K562 (cell line): ENCODE data around the gene GNPTAB. TPM values are rescaled to one million over a fixed set of nuclear protein-coding genes. Genes with fewer than 3 reads are reported as not detected.

ENCODE experiments used
- ARID2 ChIP-seq: fragments of 450-650 bp; IDR thresholded peaks from 2 replicates; pipeline ENCODE4 v1.6.1; 2017; ENCODE audit warnings: antibody characterized with exemption, mild to moderate bottlenecking
- CBFA2T3 ChIP-seq: fragments of 450-650 bp; IDR thresholded peaks from 2 replicates; pipeline ENCODE4 v1.6.1; 2017
- CBX2 ChIP-seq: fragments of 200-600 bp; sonication (generic); IDR thresholded peaks from one replicate; pipeline ENCODE4 v1.6.1; 2012; ENCODE audit warnings: mild to moderate bottlenecking, low read length, inconsistent platforms; ENCODE audit not compliant: insufficient read depth, poor library complexity, severe bottlenecking
- CTCF ChIP-seq, 3 experiments: IDR thresholded peaks in 2 of 3; conservative IDR thresholded peaks in 1 of 3; 2 replicates each; pipeline ENCODE4 v1.5.1; 2011 to 2012; ENCODE audit warnings: low read length in 3 of 3, mild to moderate bottlenecking in 3 of 3, control low read depth in 2 of 3, improper control_type of control experiment in 1 of 3, inconsistent platforms in 1 of 3, low read depth in 1 of 3, mixed read lengths in 1 of 3, moderate library complexity in 1 of 3; ENCODE audit not compliant: insufficient read depth in 2 of 3
- HEY1 ChIP-seq: fragments of 250-450 bp; sonication (Bioruptor Pico); IDR thresholded peaks from 2 replicates; pipeline ENCODE4 v1.5.0; 2020; ENCODE audit warnings: mild to moderate bottlenecking, moderate library complexity, borderline replicate concordance
- ILK ChIP-seq: fragments of 450-650 bp; IDR thresholded peaks from 2 replicates; pipeline ENCODE4 v1.6.1; 2016; ENCODE audit warnings: missing genetic modification characterization, low read depth, mild to moderate bottlenecking, missing compliant biosample characterization, moderate library complexity, borderline replicate concordance
- NEUROD1 ChIP-seq: fragments of 150-350 bp; IDR thresholded peaks from 2 replicates; pipeline ENCODE4 v1.6.1; 2014; ENCODE audit warnings: borderline replicate concordance, low read length, low read depth; ENCODE audit not compliant: partially characterized antibody
- PKNOX1 ChIP-seq: fragments of 450-650 bp; IDR thresholded peaks from 2 replicates; pipeline ENCODE4 v1.6.1; 2016
- POLR2AphosphoS2 ChIP-seq: IDR thresholded peaks from 2 replicates; pipeline ENCODE4 v1.6.1; 2012; ENCODE audit warnings: low read length, improper control_type of control experiment
- SMARCA4 ChIP-seq: fragments of 450-650 bp; IDR thresholded peaks from 2 replicates; pipeline ENCODE4 v1.6.1; 2016
- TAF1 ChIP-seq: IDR thresholded peaks from 2 replicates; pipeline ENCODE4 v1.6.1; 2011; ENCODE audit warnings: mild to moderate bottlenecking, low read length, moderate library complexity; ENCODE audit not compliant: insufficient read depth, control insufficient read depth, severe bottlenecking; ENCODE audit errors: extremely low read depth
- TAF15 ChIP-seq: fragments of 200-400 bp; formaldehyde crosslinking; IDR thresholded peaks from 2 replicates; pipeline ENCODE4 v1.6.1; 2017; ENCODE audit warnings: mild to moderate bottlenecking, low read depth, low read length, moderate library complexity
- ZFPM2 ChIP-seq: fragments of 250-450 bp; sonication (Bioruptor Pico); IDR thresholded peaks from 2 replicates; pipeline ENCODE4 v1.5.1; 2022; ENCODE audit warnings: mild to moderate bottlenecking
- ZNF232 ChIP-seq: sonication (generic); formaldehyde crosslinking; IDR thresholded peaks from 2 replicates; pipeline ENCODE4 v1.8.0; 2022; ENCODE audit warnings: mild to moderate bottlenecking, missing genetic modification reagents
- polyA plus RNA-seq, 8 experiments: library from polyadenylated mRNA; depleted of rRNA in 4 of 8; stranded (reverse) in 5 of 8; unstranded in 3 of 8; fragments of >200 nt; fragmentation: Nextera tagmentation in 2 of 8; fragmentation: Illumina TruSeq in 1 of 8; extraction: Ambion mirVana in 2 of 8; extraction: Trizol in 1 of 8; gene quantifications; 2 replicates each; pipeline versions ENCODE4 v1.2.1 to v1.2.3, GENCODE V29; 2011 to 2014; ENCODE audit warnings: inconsistent platforms in 1 of 8, missing spikeins in 1 of 8
- total RNA-seq, 7 experiments: library from RNA; depleted of rRNA in 6 of 7; stranded (reverse); fragments of >200 nt in 6 of 7; fragmentation: Illumina TruSeq in 2 of 7; extraction: Trizol in 2 of 7; gene quantifications; 2 replicates each; pipeline versions ENCODE4 v1.2.1 to v1.2.3, GENCODE V29; 2011 to 2021; ENCODE audit warnings: low replicate concordance in 1 of 7
- TF ChIP-seq, protein P1 (sequence below), 3 experiments: fragments of 200-800 bp in 1 of 3; sonication (Bioruptor generic) in 1 of 3; sonication (generic) in 1 of 3; formaldehyde crosslinking in 1 of 3; IDR thresholded peaks; 2 replicates each; pipeline versions ENCODE4 v1.6.1 to v1.8.0; 2016 to 2022; ENCODE audit warnings: mild to moderate bottlenecking in 2 of 3, missing compliant biosample characterization in 2 of 3, missing genetic modification characterization in 2 of 3, missing genetic modification reagents in 1 of 3
- TF ChIP-seq, protein P2 (sequence below): fragments of 450-650 bp; IDR thresholded peaks from 2 replicates; pipeline ENCODE4 v1.6.1; 2016; ENCODE audit warnings: mild to moderate bottlenecking
- TF ChIP-seq, protein P3 (sequence below): sonication (generic); formaldehyde crosslinking; IDR thresholded peaks from 2 replicates; pipeline ENCODE4 v1.8.0; 2022; ENCODE audit warnings: missing genetic modification reagents, mild to moderate bottlenecking, moderate library complexity, borderline replicate concordance
- TF ChIP-seq, protein P4 (sequence below): sonication (generic); formaldehyde crosslinking; IDR thresholded peaks from 2 replicates; pipeline ENCODE4 v1.4.0; 2020; ENCODE audit warnings: mild to moderate bottlenecking, missing genetic modification reagents

Gene GNPTAB
- total and polyA plus RNA-seq, 9 of the 15 experiments (the other 6 are each of a cell fraction or from before 2014, with no cell fraction given), result 5.9 to 23.2 (median 19.3) TPM

DNA sequence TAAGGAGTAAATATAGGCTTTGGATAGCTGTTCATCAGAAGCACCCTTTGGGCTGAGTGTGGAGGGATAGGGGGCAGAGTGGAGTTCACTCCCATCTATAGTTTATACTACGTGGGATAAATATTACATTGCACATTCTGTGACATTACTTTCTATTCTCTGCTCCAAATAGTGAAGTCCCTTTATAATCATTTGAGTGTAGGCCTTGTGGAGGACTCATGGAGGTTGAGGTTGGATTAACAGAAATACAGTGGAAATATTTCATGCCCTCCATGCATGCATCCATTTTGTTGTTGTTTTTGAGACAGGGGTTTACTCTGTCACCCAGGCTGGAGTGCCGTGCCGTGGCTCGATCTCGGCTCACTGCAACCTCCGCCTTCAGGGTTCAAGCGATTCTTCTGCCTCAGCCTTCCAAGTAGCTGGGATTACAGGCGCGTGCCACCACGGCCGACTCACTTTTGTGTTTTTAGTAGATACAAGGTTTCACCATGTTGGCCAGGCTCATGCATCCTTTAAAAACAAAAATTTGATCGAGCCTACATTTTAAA is 131.9 kb downstream of the GNPTAB start (continued):
- TF ChIP-seq PKNOX1 (no peak), TAF15 (no peak), CTCF (IDR thresholded peaks at IDR 0.05 in 2 of 3, conservative IDR thresholded peaks at IDR 0.05 in 1 of 3; ENCODE audit: insufficient read depth in 2 of 3, low read depth in 1 of 3, low read length in 3 of 3) (peak in 2 of 3 experiments; percentile 36 to 40; a peak in 3 of 6 replicates), HEY1 (CRISPR knock-in tag) (no peak), CBX2 (no peak), CBFA2T3 (no peak), ZFPM2 (no peak), SMARCA4 (no peak), NEUROD1 (no peak), POLR2AphosphoS2 (no peak), ILK (tag) (no peak), TAF1 (no peak), ARID2 (no peak), ZNF232 (no peak)
- TF ChIP-seq, protein P1, sequence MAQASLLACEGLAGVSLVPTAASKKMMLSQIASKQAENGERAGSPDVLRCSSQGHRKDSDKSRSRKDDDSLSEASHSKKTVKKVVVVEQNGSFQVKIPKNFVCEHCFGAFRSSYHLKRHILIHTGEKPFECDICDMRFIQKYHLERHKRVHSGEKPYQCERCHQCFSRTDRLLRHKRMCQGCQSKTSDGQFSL (CRISPR knock-in tag; IDR thresholded peaks at IDR 0.05), result no peak
- TF ChIP-seq, protein P1 (tag; IDR thresholded peaks at IDR 0.05), result no peak
- TF ChIP-seq, protein P2, sequence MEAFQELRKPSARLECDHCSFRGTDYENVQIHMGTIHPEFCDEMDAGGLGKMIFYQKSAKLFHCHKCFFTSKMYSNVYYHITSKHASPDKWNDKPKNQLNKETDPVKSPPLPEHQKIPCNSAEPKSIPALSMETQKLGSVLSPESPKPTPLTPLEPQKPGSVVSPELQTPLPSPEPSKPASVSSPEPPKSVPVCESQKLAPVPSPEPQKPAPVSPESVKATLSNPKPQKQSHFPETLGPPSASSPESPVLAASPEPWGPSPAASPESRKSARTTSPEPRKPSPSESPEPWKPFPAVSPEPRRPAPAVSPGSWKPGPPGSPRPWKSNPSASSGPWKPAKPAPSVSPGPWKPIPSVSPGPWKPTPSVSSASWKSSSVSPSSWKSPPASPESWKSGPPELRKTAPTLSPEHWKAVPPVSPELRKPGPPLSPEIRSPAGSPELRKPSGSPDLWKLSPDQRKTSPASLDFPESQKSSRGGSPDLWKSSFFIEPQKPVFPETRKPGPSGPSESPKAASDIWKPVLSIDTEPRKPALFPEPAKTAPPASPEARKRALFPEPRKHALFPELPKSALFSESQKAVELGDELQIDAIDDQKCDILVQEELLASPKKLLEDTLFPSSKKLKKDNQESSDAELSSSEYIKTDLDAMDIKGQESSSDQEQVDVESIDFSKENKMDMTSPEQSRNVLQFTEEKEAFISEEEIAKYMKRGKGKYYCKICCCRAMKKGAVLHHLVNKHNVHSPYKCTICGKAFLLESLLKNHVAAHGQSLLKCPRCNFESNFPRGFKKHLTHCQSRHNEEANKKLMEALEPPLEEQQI, result 0 out of 2 replicates have a peak, but pooled peaks have one; percentile 11
- TF ChIP-seq, protein P3, sequence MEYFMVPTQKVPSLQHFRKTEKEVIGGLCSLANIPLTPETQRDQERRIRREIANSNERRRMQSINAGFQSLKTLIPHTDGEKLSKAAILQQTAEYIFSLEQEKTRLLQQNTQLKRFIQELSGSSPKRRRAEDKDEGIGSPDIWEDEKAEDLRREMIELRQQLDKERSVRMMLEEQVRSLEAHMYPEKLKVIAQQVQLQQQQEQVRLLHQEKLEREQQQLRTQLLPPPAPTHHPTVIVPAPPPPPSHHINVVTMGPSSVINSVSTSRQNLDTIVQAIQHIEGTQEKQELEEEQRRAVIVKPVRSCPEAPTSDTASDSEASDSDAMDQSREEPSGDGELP (CRISPR knock-in tag), result no peak
- TF ChIP-seq, protein P4, sequence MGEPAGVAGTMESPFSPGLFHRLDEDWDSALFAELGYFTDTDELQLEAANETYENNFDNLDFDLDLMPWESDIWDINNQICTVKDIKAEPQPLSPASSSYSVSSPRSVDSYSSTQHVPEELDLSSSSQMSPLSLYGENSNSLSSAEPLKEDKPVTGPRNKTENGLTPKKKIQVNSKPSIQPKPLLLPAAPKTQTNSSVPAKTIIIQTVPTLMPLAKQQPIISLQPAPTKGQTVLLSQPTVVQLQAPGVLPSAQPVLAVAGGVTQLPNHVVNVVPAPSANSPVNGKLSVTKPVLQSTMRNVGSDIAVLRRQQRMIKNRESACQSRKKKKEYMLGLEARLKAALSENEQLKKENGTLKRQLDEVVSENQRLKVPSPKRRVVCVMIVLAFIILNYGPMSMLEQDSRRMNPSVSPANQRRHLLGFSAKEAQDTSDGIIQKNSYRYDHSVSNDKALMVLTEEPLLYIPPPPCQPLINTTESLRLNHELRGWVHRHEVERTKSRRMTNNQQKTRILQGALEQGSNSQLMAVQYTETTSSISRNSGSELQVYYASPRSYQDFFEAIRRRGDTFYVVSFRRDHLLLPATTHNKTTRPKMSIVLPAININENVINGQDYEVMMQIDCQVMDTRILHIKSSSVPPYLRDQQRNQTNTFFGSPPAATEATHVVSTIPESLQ (CRISPR knock-in tag), result no peak
